AML-193 (cell line): ENCODE results near the gene CXCL9.
"Not testable (repeated sequence)": the region's sequence is repeated elsewhere in the genome, so short reads cannot be mapped to it uniquely, and the experiment has no call there.

Experiments
- DNase-seq, 2 experiments: peaks; one replicate each; lab custom pipeline; 2025; lab: John Stamatoyannopoulos, UW

Gene CXCL9

GRCh38 chr4:76011700-76012387, 4.5 kb upstream of the CXCL9 start:
- no peak for DNase-seq

GRCh38 chr4:76011018-76011670, 3.8 kb upstream of the CXCL9 start:
- no peak for DNase-seq

- DNase-seq = no peak
Measured at GRCh38 chr4:76010576-76010975, 3.3 kb upstream of the CXCL9 start.

DNA sequence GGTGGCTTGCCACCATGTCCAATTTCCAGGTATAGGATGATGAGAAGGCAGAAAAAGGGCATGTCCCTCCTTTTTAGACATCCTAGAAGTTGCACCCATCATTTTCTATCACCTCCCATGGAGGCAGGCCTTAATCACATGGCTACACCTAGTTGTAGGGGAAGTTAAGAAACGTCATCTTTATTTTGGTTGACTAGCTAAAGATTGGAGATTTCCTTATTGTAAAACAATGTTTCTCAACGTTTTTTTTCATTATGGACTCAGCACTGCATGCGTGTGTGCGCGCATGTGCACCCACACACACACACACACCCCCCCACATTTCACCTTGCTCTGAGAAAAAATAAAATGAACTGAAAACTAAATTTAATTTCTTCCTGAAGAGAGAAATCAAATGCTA, 2.0 kb upstream of the CXCL9 start:
- no peak for DNase-seq

- no peak for DNase-seq
Measured at GRCh38 chr4:76003620-76004019, 3.7 kb downstream of the CXCL9 start.

GRCh38 chr4:76003035-76003434, 4.3 kb downstream of the CXCL9 start:
- DNase-seq = no peak

DNA sequence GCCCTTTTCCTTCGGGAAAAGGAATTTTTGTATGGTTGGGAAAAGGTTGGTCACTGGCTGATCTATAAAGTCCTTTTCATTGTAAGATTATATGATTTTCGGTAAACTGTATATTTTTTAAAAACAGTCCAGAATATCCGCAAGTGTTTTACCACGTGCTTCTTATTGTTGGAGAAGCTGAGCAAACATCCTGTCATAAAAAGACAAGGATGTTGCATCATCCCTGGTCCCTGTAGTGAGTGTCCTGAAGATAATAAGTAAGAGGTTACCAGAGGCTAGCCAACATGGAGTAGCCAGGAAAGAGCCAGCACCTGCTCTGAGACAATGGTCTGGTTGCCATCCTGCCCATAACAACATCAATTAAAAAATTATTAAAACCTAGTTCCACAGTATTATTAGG, 5.1 kb downstream of the CXCL9 start:
- no peak for DNase-seq

DNA sequence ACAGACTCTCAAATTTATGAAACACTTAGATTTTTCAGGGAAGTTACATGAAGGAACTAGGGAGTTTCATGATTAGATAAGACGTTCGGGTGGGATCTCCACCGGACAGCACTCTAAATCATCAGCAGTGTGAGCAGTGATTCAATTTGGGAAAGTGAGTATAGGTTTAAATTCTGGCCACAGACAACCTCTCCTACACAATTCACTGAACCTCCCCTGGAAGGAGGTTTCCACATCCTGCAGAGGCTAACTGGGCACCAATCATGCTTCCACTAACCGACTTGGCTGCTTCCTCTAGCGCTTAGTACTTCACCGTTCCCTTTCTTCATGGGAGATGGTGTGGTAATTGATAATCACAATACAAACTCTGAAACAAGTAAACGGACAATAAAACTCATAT, 5.6 kb downstream of the CXCL9 start:
- DNase-seq = no peak

DNA sequence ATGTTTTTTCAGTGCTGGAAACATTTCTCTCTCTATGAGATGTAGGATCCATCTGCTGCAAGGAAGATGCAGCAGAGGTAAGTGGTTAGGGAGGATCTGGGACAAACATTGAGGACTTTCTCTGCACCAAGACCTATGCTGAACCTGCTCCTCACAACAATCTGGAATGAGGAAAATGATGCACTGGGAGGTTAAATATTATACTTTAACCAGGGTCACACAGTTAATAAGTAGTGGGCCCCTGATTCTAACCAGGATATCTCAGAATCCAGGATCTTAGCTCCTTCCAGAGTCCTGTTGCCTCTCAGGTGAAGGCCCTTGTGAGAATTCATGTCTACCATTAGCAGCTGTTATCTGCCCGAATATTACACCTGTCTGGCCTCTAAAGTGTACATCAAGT, 7.0 kb downstream of the CXCL9 start:
- DNase-seq = no peak

DNA sequence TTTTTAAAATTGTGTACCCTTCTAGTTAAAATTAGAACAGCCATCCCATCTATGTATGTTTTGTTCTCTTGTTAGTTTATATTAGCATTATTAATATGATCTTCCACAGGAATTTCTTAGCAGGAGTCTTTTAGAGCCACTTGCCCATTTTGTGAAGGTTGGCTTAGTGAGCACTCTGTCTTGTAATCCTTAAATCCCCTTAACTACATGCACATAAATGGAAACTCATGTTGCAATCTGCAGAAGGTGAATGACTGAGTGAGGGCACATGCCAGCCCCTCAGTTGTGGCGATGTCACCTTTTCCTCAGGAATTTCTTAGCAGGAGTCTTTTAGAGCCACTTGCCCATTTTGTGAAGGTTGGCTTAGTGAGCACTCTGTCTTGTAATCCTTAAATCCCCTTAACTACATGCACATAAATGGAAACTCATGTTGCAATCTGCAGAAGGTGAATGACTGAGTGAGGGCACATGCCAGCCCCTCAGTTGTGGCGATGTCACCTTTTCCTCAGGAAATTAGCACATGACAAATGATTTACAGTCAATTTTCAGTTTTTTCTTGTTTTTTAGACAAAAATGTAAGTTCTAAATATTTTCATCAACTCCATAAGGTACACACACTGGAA, 8.7 kb downstream of the CXCL9 start:
- DNase-seq = not testable (repeated sequence)

GRCh38 chr4:75997946-75998345, 9.4 kb downstream of the CXCL9 start:
- no peak for DNase-seq

GRCh38 chr4:75997081-75997480, 10.2 kb downstream of the CXCL9 start:
- no peak for DNase-seq

DNA sequence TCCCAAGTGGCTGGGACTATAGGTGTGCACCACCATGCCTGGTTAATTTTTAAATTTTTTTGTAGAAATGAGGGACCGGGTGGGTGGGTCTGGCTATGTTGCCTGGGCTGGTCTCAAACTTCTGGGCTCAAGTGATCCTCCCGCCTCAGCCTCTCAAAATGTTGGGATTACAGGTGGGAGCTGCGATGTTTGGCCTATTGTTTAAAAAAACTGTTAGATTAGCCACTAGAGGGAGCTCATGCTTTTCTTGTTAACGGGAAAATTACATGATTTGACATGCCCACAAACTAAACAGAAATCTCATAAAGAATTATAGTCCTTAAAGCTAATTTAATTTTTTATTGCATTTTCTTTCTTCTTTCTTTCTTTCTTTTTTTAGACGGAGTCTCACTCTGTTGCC, 11.6 kb downstream of the CXCL9 start:
- peak; percentile 42 to 64 for DNase-seq

- DNase-seq = no peak
Measured at GRCh38 chr4:75992462-75992861, 14.8 kb downstream of the CXCL9 start.

DNA sequence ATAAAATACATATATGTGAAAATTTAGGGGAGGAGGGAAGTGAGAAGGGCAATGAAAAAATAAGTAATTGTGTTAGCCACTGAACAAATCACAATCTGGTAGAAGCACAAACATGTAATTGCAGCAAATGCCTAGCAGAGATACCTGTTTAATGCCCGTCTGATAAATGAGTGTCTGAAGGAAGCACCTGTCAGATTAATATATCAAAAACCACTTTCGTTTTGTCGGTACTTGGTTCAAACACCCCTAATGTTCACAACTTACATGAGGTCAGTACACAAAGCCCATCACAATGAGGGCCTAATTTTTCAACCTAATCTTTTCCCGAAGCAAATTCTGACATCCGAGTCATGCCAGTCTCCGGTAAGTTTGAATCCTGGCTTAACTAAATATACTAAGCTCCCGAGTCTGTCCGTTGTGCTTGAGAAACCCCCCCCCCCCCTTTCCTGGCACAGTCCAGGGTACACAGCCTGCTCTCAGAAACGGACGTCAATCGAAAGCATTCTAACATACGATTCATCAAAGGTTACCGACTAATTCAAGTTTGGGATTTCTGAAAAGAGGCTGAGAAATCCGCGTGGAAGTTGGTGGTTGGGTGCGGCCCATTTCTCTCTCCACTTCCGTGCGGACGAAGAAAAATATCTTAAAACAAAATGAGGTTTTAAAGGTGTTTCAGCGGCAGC, 17.3 kb downstream of the CXCL9 start:
- no peak for DNase-seq

GRCh38 chr4:75985116-75985515, 22.2 kb downstream of the CXCL9 start:
- no peak for DNase-seq

GRCh38 chr4:75980576-75980975, 26.7 kb downstream of the CXCL9 start:
- DNase-seq = no peak

GRCh38 chr4:75976177-75976576, 31.1 kb downstream of the CXCL9 start:
- no peak for DNase-seq

DNA sequence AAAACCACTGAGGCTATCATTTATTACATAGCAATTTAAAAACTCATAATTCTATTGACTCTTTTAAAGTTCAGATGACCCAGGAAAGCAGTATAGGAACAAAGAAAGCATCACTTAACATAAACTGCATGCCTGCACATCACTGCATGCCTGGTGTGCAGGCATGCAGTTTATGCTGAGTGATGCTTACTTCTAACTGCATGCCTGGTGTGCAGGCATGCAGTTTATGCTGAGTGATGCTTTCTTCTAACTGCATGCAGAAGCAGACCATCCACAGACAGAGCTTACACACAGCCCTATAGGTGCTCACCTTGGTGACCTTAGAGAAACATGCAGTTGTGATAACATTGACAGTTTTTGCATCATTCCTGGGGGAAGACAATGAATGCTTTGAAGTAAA, 33.5 kb downstream of the CXCL9 start:
- DNase-seq = no peak

DNA sequence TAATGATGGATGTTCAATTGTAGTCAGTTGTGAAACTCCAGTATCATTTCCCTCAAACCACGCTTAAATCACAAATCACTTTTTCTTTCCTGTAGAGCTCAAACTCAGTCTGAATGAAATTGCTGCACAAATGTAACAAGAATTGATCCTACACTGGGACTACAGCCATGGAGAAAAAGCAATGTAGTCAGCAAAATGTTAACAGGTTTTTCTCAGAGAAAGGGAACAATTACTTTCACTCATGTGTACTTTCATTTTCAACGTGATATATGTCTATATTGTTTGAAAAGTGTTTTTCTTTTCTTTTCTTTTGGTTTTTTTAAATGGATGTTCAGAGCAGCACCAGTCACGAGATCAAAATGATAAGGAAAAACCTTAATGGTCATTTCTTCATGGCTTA, 39.2 kb downstream of the CXCL9 start:
- DNase-seq = no peak

DNA sequence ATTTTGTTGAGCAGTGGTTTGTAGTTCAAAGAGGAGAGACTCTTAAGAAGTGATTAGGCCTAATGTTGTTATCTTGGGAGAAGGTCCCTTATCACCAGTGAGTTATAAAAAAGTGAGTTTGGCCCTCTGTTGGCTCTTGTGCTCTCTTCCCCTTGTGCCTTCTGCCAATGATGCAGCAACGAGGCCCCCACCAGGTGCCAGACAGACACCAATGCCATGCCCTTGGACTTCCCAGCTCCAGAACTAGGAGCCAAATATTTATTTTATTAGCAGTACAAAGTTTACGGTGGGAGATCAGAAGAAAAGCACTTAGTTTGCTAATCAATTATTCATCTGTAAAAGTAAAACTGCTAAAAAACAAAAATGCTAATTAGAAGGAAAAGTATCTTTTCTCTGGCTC, 43.8 kb downstream of the CXCL9 start:
- DNase-seq = no peak

DNA sequence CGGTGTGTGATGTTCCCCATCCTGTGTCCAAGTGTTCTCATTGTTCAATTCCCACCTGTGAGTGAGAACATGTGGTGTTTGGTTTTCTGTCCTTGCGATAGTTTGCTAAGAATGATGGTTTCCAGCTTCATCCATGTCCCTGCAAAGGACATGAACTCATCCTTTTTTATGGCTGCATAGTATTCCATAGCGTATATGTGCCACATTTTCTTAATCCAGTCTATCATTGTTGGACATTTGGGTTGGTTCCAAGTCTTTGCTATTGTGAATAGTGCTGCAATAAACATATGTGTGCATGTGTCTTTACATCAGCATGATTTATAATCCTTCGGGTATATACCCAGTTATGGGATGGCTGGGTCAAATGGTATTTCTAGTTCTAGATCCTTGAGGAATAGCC, 45.2 kb downstream of the CXCL9 start:
- not testable (repeated sequence) for DNase-seq

GRCh38 chr4:75958546-75958945, 48.8 kb downstream of the CXCL9 start:
- not testable (repeated sequence) for DNase-seq
